AG10803 (cell line): ENCODE measurements around the gene WNT7B.
A peak's percentile ranks its signal among the peaks of the same experiment; 100 is the strongest.

Experiments used
- DNase-seq: peaks from one replicate; pipeline ENCODE4 v3.0.0; 2010; ENCODE audit warnings: low read depth
- H3K4me3 ChIP-seq: 2 replicates; pipeline ENCODE4 v1.5.1; 2011; ENCODE audit warnings: mild to moderate bottlenecking, low read length, control low read depth
- TF ChIP-seq, protein P1 (sequence below): conservative IDR thresholded peaks from 2 replicates; pipeline ENCODE4 v1.5.1; 2011; ENCODE audit warnings: mild to moderate bottlenecking, low read length, control low read depth, inconsistent platforms

WNT7B gene

DNA sequence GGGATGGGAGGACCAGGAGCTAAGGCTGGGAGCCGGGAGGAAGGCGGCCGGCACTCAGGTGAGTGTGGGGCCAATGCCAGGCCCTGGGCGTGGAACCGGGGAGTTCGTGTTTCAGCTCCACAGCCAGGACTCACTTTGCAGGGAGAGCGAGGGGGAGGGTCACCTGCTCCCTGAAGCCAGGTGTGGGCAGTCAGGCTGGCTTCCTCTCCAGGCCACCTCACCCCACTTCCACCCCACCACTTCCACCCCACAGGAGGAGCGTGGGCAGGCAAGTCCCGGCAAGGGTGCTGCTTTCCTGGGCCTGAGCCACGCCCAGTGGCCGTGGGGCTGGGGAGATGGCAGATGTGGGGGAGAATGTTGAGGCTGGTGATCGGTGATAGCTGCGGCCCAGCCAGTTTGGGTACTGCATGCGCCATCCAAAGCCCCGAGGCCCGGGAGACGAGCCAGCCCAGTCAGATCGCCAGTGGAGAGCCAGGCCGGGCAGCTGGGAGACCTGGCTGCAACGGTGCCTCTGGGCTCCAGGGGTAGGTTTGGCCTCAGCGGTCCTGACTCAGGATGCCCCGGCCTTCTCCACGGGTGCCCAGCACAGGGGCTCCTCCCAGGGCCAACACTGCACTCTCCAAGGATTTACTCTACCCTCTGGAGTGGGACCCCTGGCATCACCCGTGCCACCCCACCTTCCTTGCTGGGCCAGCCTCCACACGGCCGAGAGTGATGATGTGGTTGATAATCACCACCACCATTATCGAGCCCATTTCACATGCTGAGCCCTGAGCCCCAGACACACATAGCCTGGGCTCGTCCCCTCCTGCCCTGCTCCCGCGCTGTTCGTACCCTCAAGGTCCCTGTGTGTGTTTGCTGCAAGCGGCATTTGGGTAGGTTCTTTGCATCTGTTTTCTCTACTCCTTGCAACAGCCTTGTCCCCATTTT is 93.8 kb downstream of the WNT7B start:
- no peak overlapping the region for H3K4me3 ChIP-seq
- no peak for DNase-seq
- TF ChIP-seq, protein P1, sequence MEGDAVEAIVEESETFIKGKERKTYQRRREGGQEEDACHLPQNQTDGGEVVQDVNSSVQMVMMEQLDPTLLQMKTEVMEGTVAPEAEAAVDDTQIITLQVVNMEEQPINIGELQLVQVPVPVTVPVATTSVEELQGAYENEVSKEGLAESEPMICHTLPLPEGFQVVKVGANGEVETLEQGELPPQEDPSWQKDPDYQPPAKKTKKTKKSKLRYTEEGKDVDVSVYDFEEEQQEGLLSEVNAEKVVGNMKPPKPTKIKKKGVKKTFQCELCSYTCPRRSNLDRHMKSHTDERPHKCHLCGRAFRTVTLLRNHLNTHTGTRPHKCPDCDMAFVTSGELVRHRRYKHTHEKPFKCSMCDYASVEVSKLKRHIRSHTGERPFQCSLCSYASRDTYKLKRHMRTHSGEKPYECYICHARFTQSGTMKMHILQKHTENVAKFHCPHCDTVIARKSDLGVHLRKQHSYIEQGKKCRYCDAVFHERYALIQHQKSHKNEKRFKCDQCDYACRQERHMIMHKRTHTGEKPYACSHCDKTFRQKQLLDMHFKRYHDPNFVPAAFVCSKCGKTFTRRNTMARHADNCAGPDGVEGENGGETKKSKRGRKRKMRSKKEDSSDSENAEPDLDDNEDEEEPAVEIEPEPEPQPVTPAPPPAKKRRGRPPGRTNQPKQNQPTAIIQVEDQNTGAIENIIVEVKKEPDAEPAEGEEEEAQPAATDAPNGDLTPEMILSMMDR, result no peak

DNA sequence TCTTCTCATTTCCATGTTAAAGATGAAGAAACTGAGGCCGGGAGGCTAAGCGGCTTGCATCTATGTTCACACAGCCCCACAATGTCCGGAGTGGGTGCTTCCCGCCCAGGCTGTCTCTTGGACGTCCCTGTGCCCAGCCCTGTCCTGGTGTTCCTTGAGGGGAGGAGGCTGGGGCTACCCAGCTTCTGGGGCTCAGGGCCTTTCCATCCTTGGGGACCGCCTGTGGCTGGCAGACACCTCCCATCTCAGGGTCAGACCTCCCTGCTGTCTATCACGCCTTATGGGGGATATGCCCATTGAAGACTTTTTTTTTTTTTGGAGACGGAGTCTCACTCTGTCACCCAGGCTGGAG is 95.5 kb downstream of the WNT7B start:
- no peak for DNase-seq
- H3K4me3 ChIP-seq, result no peak overlapping the region
- TF ChIP-seq, protein P1, result no peak

DNA sequence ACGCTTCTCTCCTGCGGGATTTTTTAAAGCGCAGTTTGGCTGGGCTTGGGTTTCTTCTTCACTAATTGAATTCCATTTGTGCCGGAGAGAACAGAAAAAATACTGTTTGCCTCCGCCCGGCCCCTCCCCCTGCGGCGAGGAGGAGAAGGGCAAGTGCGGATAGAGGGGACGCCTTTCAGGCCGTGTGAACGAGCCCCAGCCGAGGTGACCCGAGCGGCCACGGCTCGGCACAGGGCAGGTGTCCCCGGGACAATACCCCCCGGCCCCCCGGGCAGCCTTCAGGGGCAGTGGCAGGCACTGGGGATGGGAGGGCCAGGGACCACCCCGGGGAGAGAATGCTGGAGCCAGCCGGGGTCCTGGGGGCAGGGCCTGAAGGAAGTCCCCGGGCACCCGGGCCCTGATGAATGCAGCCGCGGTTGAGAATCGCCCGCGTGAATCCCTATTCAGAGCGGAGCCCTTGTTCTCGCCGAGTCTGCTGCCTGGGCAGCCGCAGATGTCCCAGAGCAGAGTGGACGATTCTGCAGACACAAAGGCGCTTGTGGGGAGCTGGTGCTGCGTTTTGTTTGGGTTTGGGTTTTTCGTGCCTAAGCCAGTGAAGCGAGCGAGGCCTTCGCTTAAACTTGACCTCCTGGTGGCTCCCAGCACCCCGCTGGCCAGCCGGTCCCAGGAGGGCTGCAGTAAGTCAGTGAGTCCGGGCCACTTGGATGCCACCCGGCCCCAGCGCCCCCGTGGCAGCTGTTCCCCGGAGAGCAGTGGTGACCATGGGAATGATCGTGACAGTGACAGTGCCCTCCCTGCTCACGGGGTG is 96.0 kb downstream of the WNT7B start:
- TF ChIP-seq, protein P1, result peak; percentile 1; the same call in 1 of the 2 replicates
- no peak overlapping the region for H3K4me3 ChIP-seq
- DNase-seq, result no peak

DNA sequence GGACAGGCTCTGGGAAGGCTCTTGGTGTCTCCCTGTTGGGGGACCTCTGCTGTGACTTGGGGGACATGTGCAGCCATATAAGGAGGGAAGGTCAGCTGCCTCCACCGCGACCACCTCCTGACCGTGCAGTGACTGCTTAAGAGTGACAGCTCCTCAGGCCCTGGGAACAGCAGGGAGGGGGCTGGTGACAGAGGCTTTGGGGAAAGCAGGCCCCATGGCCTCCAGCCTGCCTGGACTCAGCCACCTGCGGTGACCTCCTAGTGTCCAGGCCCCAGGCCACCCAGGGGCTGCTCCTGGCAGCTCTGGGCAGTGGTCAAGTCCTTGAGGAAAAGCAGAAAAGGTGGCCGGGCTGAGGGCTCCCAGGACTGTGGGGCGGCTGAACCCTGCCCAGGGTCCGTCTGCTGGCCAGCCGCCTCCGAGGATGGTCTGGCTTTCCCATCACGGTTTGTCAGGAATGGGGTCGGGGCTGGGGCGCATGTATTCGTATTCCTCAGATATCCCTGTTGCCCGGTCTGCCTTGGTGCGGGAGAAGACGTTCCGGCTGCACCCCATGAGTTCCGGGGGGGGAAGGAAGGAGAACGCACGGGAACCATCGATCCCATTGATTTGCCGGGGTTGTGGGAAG is 96.8 kb downstream of the WNT7B start:
- DNase-seq, result no peak
- no peak overlapping the region for H3K4me3 ChIP-seq
- TF ChIP-seq, protein P1, result no peak

DNA sequence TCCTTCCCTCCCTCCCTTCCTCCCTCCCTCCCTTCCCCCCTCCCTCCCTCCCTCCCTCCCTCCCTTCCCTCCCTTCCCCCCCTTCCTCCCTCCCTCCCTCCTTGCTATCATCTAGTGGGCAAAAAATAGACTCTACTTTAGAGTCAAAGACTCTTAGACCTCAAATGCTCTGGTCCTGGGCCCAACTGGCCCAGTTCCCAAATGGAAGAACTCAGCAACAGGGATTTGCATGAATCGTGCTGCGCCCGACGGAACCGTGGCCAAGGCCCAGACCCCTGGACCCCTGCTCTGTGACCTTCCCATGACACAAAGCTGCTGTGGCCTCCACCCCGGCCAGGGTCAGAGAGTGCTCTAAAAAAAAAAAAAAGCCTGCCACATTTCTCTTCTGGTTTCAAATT is 97.4 kb downstream of the WNT7B start:
- no peak overlapping the region for H3K4me3 ChIP-seq
- no peak for DNase-seq
- TF ChIP-seq, protein P1, result no peak

DNA sequence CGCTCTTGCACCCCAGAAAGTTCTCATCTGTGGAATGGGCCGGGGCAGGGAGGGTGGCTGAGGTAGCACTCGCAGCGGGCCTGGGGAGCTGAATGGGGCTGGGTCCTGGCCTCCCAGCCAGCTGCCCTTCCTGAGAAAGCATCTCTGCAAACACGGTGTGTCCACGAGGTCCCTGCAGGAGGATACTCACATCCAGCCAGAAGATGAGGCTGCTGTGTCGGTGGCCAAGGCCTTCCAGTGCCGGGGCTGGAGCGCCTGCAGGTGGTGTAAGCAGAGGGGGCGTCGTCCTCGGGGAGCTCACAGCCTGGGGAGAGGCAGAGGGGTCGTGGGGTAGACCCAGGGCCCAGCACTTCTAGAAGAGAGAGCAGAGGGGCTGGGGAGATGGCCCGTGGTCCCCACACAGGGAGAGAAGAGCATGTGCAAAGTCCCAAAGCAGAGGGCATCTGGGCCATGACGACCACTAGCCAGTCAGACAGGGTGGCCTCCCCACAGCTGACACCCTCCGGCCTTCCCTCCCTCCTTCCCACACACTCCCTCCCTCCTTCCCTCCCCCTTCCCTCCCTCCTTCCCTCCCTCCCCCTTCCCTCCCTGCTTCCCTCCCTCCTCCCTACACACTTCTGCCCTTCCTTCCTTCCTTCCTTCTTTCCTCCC is 97.9 kb downstream of the WNT7B start:
- no peak overlapping the region for H3K4me3 ChIP-seq
- DNase-seq, result no peak
- TF ChIP-seq, protein P1, result no peak
